K562 (cell line): ENCODE data around the gene OXSR1. TPM values are rescaled to one million over a fixed set of nuclear protein-coding genes. Genes with fewer than 3 reads are reported as not detected.

Source experiments
- ATAC-seq: fragments of 200-7000 bp; cut with Tn5 transposase; 3 replicates; pipeline ENCODE4 v1.9.1; 2020; ENCODE audit warnings: moderate library complexity
- BruUV-seq: library from RNA; stranded (reverse); fragments of 400-500 nt; replicated peaks from 2 replicates; lab custom pipeline; 2021; lab: Mats Ljungman, UMichigan
- CTCF ChIA-PET: fragments of 300-600 bp; formaldehyde crosslinking; extraction: SDS; loops from one replicate; lab custom pipeline; 2021; ENCODE audit warnings: low intra/inter-chr PET ratio; lab: Yijun Ruan, JAX
- POLR2A ChIA-PET: fragments of 300-600, 350-650 bp; sonication (Branson Sonifier 250); formaldehyde crosslinking; extraction: SDS; loops from one replicate; lab custom pipeline; 2021; ENCODE audit warnings: antibody characterized with exemption, inconsistent platforms; lab: Yijun Ruan, JAX
- DNase-seq, 4 experiments: peaks; one replicate each; pipeline versions ENCODE4 v3.0.0 to v3.0.0-alpha.2; 2011 to 2018; ENCODE audit warnings: low spot score in 3 of 4, mixed read lengths in 3 of 4; ENCODE audit errors: extremely low read depth in 1 of 4
- FAIRE-seq: peaks from 2 replicates; lab custom pipeline; 2011; peaks lifted over from hg19 to GRCh38; lab: Jason Lieb, UNC
- H2AFZ ChIP-seq: 2 replicates; pipeline ENCODE4 v1.6.0; 2011; ENCODE audit warnings: low read depth, low read length, control low read depth, inconsistent platforms
- H3K27ac ChIP-seq: fragments of 200-600 bp; 3 replicates; pipeline ENCODE4 v1.8.0; 2011; ENCODE audit warnings: low read depth, mild to moderate bottlenecking, control low read depth, inconsistent platforms, low read length, moderate library complexity, mixed read lengths; ENCODE audit errors: extremely low read depth
- H3K27me3 ChIP-seq, 2 experiments: fragments of 300-600 bp in 1 of 2; 2 replicates in 1 of 2; 3 replicates in 1 of 2; pipeline versions ENCODE4 v1.6.0 to v1.8.0; 2011; ENCODE audit warnings: inconsistent platforms in 2 of 2, low read length in 2 of 2, mild to moderate bottlenecking in 1 of 2, mixed read lengths in 1 of 2, moderate library complexity in 1 of 2; ENCODE audit not compliant: control insufficient read depth in 2 of 2, insufficient read depth in 2 of 2
- H3K36me3 ChIP-seq: fragments of 300-600 bp; 3 replicates; pipeline ENCODE4 v1.8.0; 2011; ENCODE audit warnings: mild to moderate bottlenecking, low read length, inconsistent platforms; ENCODE audit not compliant: control insufficient read depth, insufficient read depth
- H3K4me1 ChIP-seq, 2 experiments: fragments of 200-600 bp in 1 of 2; replicated peaks in 1 of 2; 2 replicates in 1 of 2; 3 replicates in 1 of 2; pipeline versions ENCODE4 v1.5.1 to v1.8.0; 2011; ENCODE audit warnings: inconsistent platforms in 2 of 2, low read length in 2 of 2, mild to moderate bottlenecking in 1 of 2, mixed read lengths in 1 of 2, moderate library complexity in 1 of 2; ENCODE audit not compliant: control insufficient read depth in 2 of 2, insufficient read depth in 2 of 2
- H3K4me2 ChIP-seq: 2 replicates; pipeline ENCODE4 v1.6.1; 2011; ENCODE audit warnings: low read length, control low read depth, inconsistent platforms, mixed read lengths; ENCODE audit not compliant: insufficient read depth
- H3K4me3 ChIP-seq: fragments of 200-600 bp; sonication (generic), shearing (Covaris generic); 2 replicates; pipeline ENCODE4 v1.5.1; 2016; ENCODE audit warnings: control low read depth, inconsistent platforms
- H3K79me2 ChIP-seq: fragments of 200-600 bp; 3 replicates; pipeline ENCODE4 v1.8.0; 2011; ENCODE audit warnings: low read length, inconsistent platforms; ENCODE audit not compliant: control insufficient read depth, insufficient read depth
- H3K9ac ChIP-seq, 2 experiments: 2 replicates each; pipeline versions ENCODE4 v1.6.0 to v1.6.1; 2011; ENCODE audit warnings: low read depth in 2 of 2, low read length in 2 of 2, control low read depth in 1 of 2, inconsistent platforms in 1 of 2, mild to moderate bottlenecking in 1 of 2, mixed read lengths in 1 of 2; ENCODE audit not compliant: insufficient read depth in 1 of 2
- H3K9me1 ChIP-seq: one replicate; pipeline ENCODE4 v1.6.0; 2011; ENCODE audit warnings: inconsistent platforms, mild to moderate bottlenecking, low read length, moderate library complexity; ENCODE audit not compliant: control insufficient read depth, insufficient read depth
- H3K9me3 ChIP-seq: replicated peaks from 2 replicates; pipeline ENCODE4 v1.5.1; 2011; ENCODE audit warnings: low read depth, low read length, inconsistent platforms; ENCODE audit not compliant: control insufficient read depth, insufficient read depth
- H4K20me1 ChIP-seq: replicated peaks from 2 replicates; pipeline ENCODE4 v1.6.1; 2011; ENCODE audit warnings: low read length, inconsistent platforms, mixed read lengths; ENCODE audit not compliant: control insufficient read depth, insufficient read depth
- ARNT ChIP-seq, 2 experiments: fragments of 450-650 bp; IDR thresholded peaks; 2 replicates each; pipeline ENCODE4 v1.6.1; 2016; ENCODE audit warnings: mild to moderate bottlenecking in 1 of 2
- ATF4 ChIP-seq: fragments of 450-650 bp; formaldehyde crosslinking; IDR thresholded peaks from 2 replicates; pipeline ENCODE4 v1.4.0; 2022; ENCODE audit warnings: mild to moderate bottlenecking, moderate library complexity
- HDAC2 ChIP-seq: fragments of 450-650 bp; IDR thresholded peaks from 2 replicates; pipeline ENCODE4 v1.6.1; 2016; ENCODE audit warnings: mild to moderate bottlenecking
- HMGXB4 ChIP-seq: sonication (generic); formaldehyde crosslinking; IDR thresholded peaks from 2 replicates; pipeline ENCODE4 v1.8.1; 2023; ENCODE audit warnings: mild to moderate bottlenecking, missing genetic modification reagents
- JUND ChIP-seq, 2 experiments: IDR thresholded peaks; 2 replicates in 1 of 2; 3 replicates in 1 of 2; pipeline ENCODE4 v1.6.1; 2011; ENCODE audit warnings: borderline replicate concordance in 2 of 2, low read depth in 2 of 2, low read length in 2 of 2, improper control_type of control experiment in 1 of 2, missing biosample characterization in 1 of 2, missing genetic modification characterization in 1 of 2, missing genetic modification reagents in 1 of 2
- L3MBTL2 ChIP-seq: fragments of 450-650 bp; IDR thresholded peaks from 2 replicates; pipeline ENCODE4 v1.6.1; 2016; ENCODE audit warnings: mild to moderate bottlenecking, moderate library complexity
- MECOM ChIP-seq: fragments of 250-450 bp; sonication (Bioruptor Pico); IDR thresholded peaks from 2 replicates; pipeline ENCODE4 v1.8.0; 2022; ENCODE audit warnings: inconsistent platforms
- PRDM10 ChIP-seq: fragments of 450-650 bp; IDR thresholded peaks from 2 replicates; pipeline ENCODE4 v1.6.1; 2018; ENCODE audit not compliant: partially characterized antibody
- SAFB2 ChIP-seq: fragments of 200-400 bp; formaldehyde crosslinking; IDR thresholded peaks from 2 replicates; pipeline ENCODE4 v1.6.1; 2018; ENCODE audit warnings: borderline replicate concordance, low read length, low read depth, moderate library complexity; ENCODE audit not compliant: severe bottlenecking
- SUPT5H ChIP-seq: fragments of 450-650 bp; IDR thresholded peaks from 2 replicates; pipeline ENCODE4 v1.6.1; 2016
- WGBS: fragments of 100-300 bp; shearing (Covaris generic); methylation state at CpG from one replicate; pipeline ENCODE4 v1.1.6; 2016; ENCODE audit warnings: low coverage, mixed read lengths; ENCODE audit not compliant: insufficient coverage; ENCODE audit errors: missing lambda C conversion rate; 5-methylcytosine and 5-hydroxymethylcytosine counted together
- in situ Hi-C: fragments of 300-500 bp; cut with MboI; formaldehyde crosslinking; loops from 4 replicates; pipeline ENCODE4 v1.15.0; 2018; ENCODE audit warnings: inconsistent platforms, mixed read lengths
- intact Hi-C: fragments of 100-400 bp; cut with micrococcal nuclease; formaldehyde crosslinking; loops from 2 replicates; pipeline ENCODE4 v1.14.2; 2022
- polyA plus RNA-seq, 8 experiments: library from polyadenylated mRNA; depleted of rRNA in 4 of 8; stranded (reverse) in 5 of 8; unstranded in 3 of 8; fragments of >200 nt; fragmentation: Nextera tagmentation in 2 of 8; fragmentation: Illumina TruSeq in 1 of 8; extraction: Ambion mirVana in 2 of 8; extraction: Trizol in 1 of 8; gene quantifications; 2 replicates each; pipeline versions ENCODE4 v1.2.1 to v1.2.3, GENCODE V29; 2011 to 2014; ENCODE audit warnings: inconsistent platforms in 1 of 8, missing spikeins in 1 of 8
- total RNA-seq, 7 experiments: library from RNA; depleted of rRNA in 6 of 7; stranded (reverse); fragments of >200 nt in 6 of 7; fragmentation: Illumina TruSeq in 2 of 7; extraction: Trizol in 2 of 7; gene quantifications; 2 replicates each; pipeline versions ENCODE4 v1.2.1 to v1.2.3, GENCODE V29; 2011 to 2021; ENCODE audit warnings: low replicate concordance in 1 of 7
- TF ChIP-seq, protein P1 (sequence below): fragments of 450-650 bp; IDR thresholded peaks from 2 replicates; pipeline ENCODE4 v1.6.1; 2017; ENCODE audit warnings: mild to moderate bottlenecking, moderate library complexity

The OXSR1 gene
- total and polyA plus RNA-seq, 9 of the 15 experiments (the other 6 are each of a cell fraction or from before 2014, with no cell fraction given) = 15.7 to 87.6 (median 48.7) TPM

- TF ChIP-seq JUND (IDR thresholded peaks at IDR 0.05; ENCODE audit: borderline replicate concordance, low read depth, low read length) (no peak), JUND (tag; IDR thresholded peaks at IDR 0.05; ENCODE audit: borderline replicate concordance, low read depth, low read length) (no peak), SUPT5H (no peak), ARNT (IDR thresholded peaks at IDR 0.05) (no peak)
These were observed 16.9 kb upstream of the OXSR1 start (continued) for GRCh38 chr3:38148311-38148882.

GRCh38 chr3:38149708-38150107 lies 15.6 kb upstream of the OXSR1 start:
- H3K9me1 ChIP-seq = no peaks in the 10 kb centered on the region
- peaks cover 9 to 30% of the 10 kb centered on the region in 2 experiments for H3K4me1 ChIP-seq
- H3K27ac ChIP-seq = peak overlapping the region; percentile 48; the same call in 2 of the 3 replicates
- H2AFZ ChIP-seq = peak overlapping the region; percentile 88
- no TSS peak for BruUV-seq
- H3K9me3 ChIP-seq = no peaks in the 10 kb centered on the region
- H3K9ac ChIP-seq = peak overlapping the region; percentile 2 to 7; a peak in 1 of 4 replicates
- H3K36me3 ChIP-seq = no peaks in the 10 kb centered on the region
- in situ Hi-C loops = no loop called here
- no peaks in the 10 kb centered on the region for H3K79me2 ChIP-seq
- intact Hi-C loops = no loop called here
- peak; percentile 63 for ATAC-seq
- CTCF ChIA-PET = no interaction called here
- H3K4me2 ChIP-seq = peak overlapping the region; percentile 40
- H3K4me3 ChIP-seq = no peak overlapping the region
- peak in 2 of 4 experiments; percentile 44 to 46 for DNase-seq
- 0% methylated on average over 3 of the region's 3 CpGs for WGBS
- peak; percentile 37 for FAIRE-seq
- H4K20me1 ChIP-seq = no peaks in the 10 kb centered on the region
- POLR2A ChIA-PET = interaction anchor here (0.5 to 1.5 kb wide), 4 partner anchors 13 to 396 kb away, joined by 3 to 7 read pairs (median 3); partner anchors contain the start of genes ACAA1 and OXSR1
- H3K27me3 ChIP-seq = no peaks in the 10 kb centered on the region
- TF ChIP-seq SAFB2 = no peak
- no peak for TF ChIP-seq MECOM (CRISPR knock-in tag)
- TF ChIP-seq, protein P1, sequence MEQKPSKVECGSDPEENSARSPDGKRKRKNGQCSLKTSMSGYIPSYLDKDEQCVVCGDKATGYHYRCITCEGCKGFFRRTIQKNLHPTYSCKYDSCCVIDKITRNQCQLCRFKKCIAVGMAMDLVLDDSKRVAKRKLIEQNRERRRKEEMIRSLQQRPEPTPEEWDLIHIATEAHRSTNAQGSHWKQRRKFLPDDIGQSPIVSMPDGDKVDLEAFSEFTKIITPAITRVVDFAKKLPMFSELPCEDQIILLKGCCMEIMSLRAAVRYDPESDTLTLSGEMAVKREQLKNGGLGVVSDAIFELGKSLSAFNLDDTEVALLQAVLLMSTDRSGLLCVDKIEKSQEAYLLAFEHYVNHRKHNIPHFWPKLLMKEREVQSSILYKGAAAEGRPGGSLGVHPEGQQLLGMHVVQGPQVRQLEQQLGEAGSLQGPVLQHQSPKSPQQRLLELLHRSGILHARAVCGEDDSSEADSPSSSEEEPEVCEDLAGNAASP = no peak
- TF ChIP-seq HMGXB4 (CRISPR knock-in tag) = no peak
- peak; percentile 58; the same call in 1 of the 2 replicates for TF ChIP-seq HDAC2
- TF ChIP-seq PRDM10 = peak; percentile 38
- TF ChIP-seq L3MBTL2 = peak; percentile 35; the same call in 1 of the 2 replicates
- TF ChIP-seq ATF4 (CRISPR knock-in tag) = no peak
